Testis (tissue), 2 donors: ENCODE results near the gene LRRC36.

ENCODE experiments used
- CTCF ChIP-seq, 3 experiments: fragments of 450-650 bp in 2 of 3; fragments of 200-600 bp in 1 of 3; sonication (generic) in 1 of 3; IDR thresholded peaks; one replicate each; pipeline ENCODE4 v1.5.1; 2016 to 2019; ENCODE audit warnings: antibody characterized with exemption in 3 of 3, mild to moderate bottlenecking in 2 of 3, moderate library complexity in 1 of 3
- POLR2A ChIP-seq: fragments of 450-650 bp; IDR thresholded peaks from one replicate; pipeline ENCODE4 v1.6.1; 2017; ENCODE audit warnings: antibody characterized with exemption, mild to moderate bottlenecking, moderate library complexity

GRCh38 chr16:67329901-67330300 lies 3.3 kb downstream of the LRRC36 start:
- TF ChIP-seq CTCF (IDR thresholded peaks at IDR 0.05) (no peak), POLR2A (no peak)
